CD4-positive, alpha-beta memory T cell (primary cell): ENCODE measurements around the gene RWDD3. TPM values are rescaled to one million over a fixed set of nuclear protein-coding genes. Genes with fewer than 3 reads are reported as not detected.
A peak's percentile ranks its signal among the peaks of the same experiment; 100 is the strongest.

ENCODE experiments used
- CTCF ChIA-PET: fragments of 350-600 bp; sonication (Branson Sonifier 250); formaldehyde crosslinking; loops from one replicate; lab custom pipeline; 2021; ENCODE audit warnings: inconsistent platforms; ENCODE audit not compliant: partially characterized antibody; lab: Charles Lee
- POLR2A ChIA-PET: fragments of 350-600 bp; sonication (Branson Sonifier 250); formaldehyde crosslinking; loops from one replicate; lab custom pipeline; 2021; ENCODE audit not compliant: partially characterized antibody; lab: Charles Lee
- DNase-seq, 5 donors: peaks; one replicate each; pipeline versions ENCODE4 v3.0.0 to v3.0.0-alpha.2; 2020 to 2022; ENCODE audit warnings: mixed read lengths in 1 of 5
- H3K27ac ChIP-seq: one replicate; pipeline ENCODE4 v1.7.0; 2013; ENCODE audit warnings: low read depth, low read length
- H3K27me3 ChIP-seq: 2 replicates; pipeline ENCODE4 v1.7.0; 2013; ENCODE audit warnings: mild to moderate bottlenecking, low read length, moderate library complexity; ENCODE audit not compliant: insufficient read depth
- H3K36me3 ChIP-seq: 2 replicates; pipeline ENCODE4 v1.7.0; 2013; ENCODE audit warnings: mild to moderate bottlenecking, low read length, moderate library complexity; ENCODE audit not compliant: insufficient read depth
- H3K4me1 ChIP-seq: 2 replicates; pipeline ENCODE4 v1.7.0; 2013; ENCODE audit warnings: mild to moderate bottlenecking, low read length, moderate library complexity; ENCODE audit not compliant: insufficient read depth
- H3K4me3 ChIP-seq, 2 donors: one replicate each; pipeline ENCODE4 v1.7.0; 2013; ENCODE audit warnings: low read length in 2 of 2, mild to moderate bottlenecking in 1 of 2
- H3K9me3 ChIP-seq, 2 donors: one replicate each; pipeline ENCODE4 v1.7.0; 2013; ENCODE audit warnings: low read length in 2 of 2, control low read depth in 1 of 2; ENCODE audit not compliant: control insufficient read depth in 1 of 2
- H3K27ac Mint-ChIP-seq, 7 donors: one replicate each; pipeline ENCODE4 v1.8.0; 2020 to 2021; ENCODE audit warnings: mixed read lengths in 7 of 7, mild to moderate bottlenecking in 6 of 7, inconsistent platforms in 3 of 7, moderate library complexity in 3 of 7
- H3K27me3 Mint-ChIP-seq, 2 donors: one replicate each; pipeline ENCODE4 v1.8.0; 2020 to 2021; ENCODE audit warnings: mixed read lengths in 2 of 2
- H3K36me3 Mint-ChIP-seq, 2 donors: one replicate each; pipeline ENCODE4 v1.8.0; 2020 to 2021; ENCODE audit warnings: mixed read lengths in 2 of 2, inconsistent platforms in 1 of 2, mild to moderate bottlenecking in 1 of 2
- H3K4me1 Mint-ChIP-seq, 4 donors: one replicate each; pipeline ENCODE4 v1.8.0; 2020 to 2021; ENCODE audit warnings: mixed read lengths in 4 of 4, mild to moderate bottlenecking in 1 of 4
- H3K4me3 Mint-ChIP-seq, 8 donors: one replicate each; pipeline ENCODE4 v1.8.0; 2020 to 2021; ENCODE audit warnings: mixed read lengths in 8 of 8, mild to moderate bottlenecking in 7 of 8, moderate library complexity in 6 of 8, inconsistent platforms in 3 of 8
- H3K9me3 Mint-ChIP-seq, 8 donors: one replicate each; pipeline ENCODE4 v1.8.0; 2020 to 2021; ENCODE audit warnings: mixed read lengths in 8 of 8, mild to moderate bottlenecking in 5 of 8, inconsistent platforms in 3 of 8, moderate library complexity in 1 of 8
- intact Hi-C: fragments of 100-400 bp; cut with micrococcal nuclease; formaldehyde crosslinking; loops from one replicate; pipeline ENCODE4 v1.15.1; 2023
- polyA plus RNA-seq, 2 donors: library from polyadenylated mRNA; unstranded; fragments of 300-500 nt; fragmentation: Illumina TruSeq; gene quantifications; one replicate each; pipeline ENCODE4 v1.2.3, GENCODE V29; 2021
- total RNA-seq, 2 experiments: library from RNA; stranded (reverse); gene quantifications; one replicate each; pipeline ENCODE4 v1.2.3, GENCODE V29; 2021

The RWDD3 gene
- total and polyA plus RNA-seq, 4 experiments from 2014 or later = 22.5 to 61.2 (median 28.4) TPM

DNA sequence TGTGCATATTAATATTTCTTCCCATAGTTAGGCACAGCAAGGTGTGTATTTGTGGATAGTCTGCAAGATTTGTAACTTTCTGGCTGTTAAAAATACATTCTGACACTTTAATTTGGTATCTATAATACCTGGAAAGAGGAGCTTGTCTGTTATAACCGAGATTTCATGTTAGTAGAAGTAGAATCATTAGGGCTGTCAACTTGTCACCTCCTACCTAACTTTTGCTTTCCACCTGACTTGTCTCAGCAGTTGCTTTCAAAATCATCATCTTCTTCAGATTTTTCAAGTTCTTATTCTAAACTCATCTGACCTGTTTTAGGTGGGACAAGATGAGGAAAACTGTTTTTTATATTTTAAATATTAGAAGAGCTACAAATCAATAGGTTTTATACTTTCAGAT is 11.0 kb downstream of the RWDD3 start:
- Mint-ChIP-seq H3K27me3 (no peaks in the 10 kb centered on the region), H3K9me3 (peaks cover 0 to 12% (median 3%) of the 10 kb centered on the region in 8 donors), H3K4me3 (no peak overlapping the region), H3K36me3 (peaks cover 52 to 65% of the 10 kb centered on the region in 2 donors), H3K27ac (no peak overlapping the region), H3K4me1 (peaks cover 8 to 33% (median 23%) of the 10 kb centered on the region in 4 donors)
- Histone ChIP-seq H3K4me3 (no peak overlapping the region), H3K36me3 (peaks cover 19% of the 10 kb centered on the region), H3K27me3 (no peaks in the 10 kb centered on the region), H3K9me3 (no peaks in the 10 kb centered on the region), H3K27ac (no peak overlapping the region), H3K4me1 (no peaks in the 10 kb centered on the region)
- intact Hi-C loops = no loop called here
- CTCF ChIA-PET = interaction anchor here (0.8 to 3.0 kb wide), 2 partner anchors 10 to 12 kb away, joined by 3 to 24 read pairs; partner anchors contain the start of gene RWDD3
- POLR2A ChIA-PET = interaction anchor here (0.8 kb wide), 1 partner anchor 11 kb away, joined by 3 read pairs; the partner anchor contains the start of gene RWDD3
- DNase-seq = no peak

DNA sequence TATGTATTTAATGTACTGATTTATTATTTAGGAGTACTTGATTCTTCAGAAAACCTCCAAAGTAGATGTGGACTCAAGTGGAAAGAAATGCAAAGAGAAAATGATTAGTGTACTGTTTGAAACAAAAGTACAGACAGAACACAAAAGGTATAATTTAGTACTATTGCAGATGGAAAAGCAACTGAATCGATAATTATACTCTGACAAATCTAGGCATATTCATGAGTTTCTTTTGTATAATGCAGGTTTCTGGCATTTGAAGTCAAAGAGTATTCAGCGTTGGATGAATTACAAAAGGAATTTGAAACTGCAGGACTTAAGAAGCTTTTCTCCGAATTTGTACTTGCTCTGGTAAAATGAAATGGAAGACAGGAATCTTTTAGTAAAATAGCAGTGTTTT is 12.5 kb downstream of the RWDD3 start:
- Mint-ChIP-seq H3K27ac (peak overlapping the region in 1 of 7 donors; percentile 54), H3K27me3 (no peaks in the 10 kb centered on the region), H3K4me3 (no peak overlapping the region), H3K4me1 (peaks cover 8 to 20% (median 17%) of the 10 kb centered on the region in 4 donors), H3K9me3 (peaks cover 0 to 6% (median under 1%) of the 10 kb centered on the region in 8 donors), H3K36me3 (peaks cover 39 to 54% of the 10 kb centered on the region in 2 donors)
- no peaks in the 10 kb centered on the region for H3K4me1 ChIP-seq
- CTCF ChIA-PET = no interaction called here
- no peaks in the 10 kb centered on the region for H3K9me3 ChIP-seq
- intact Hi-C loops = no loop called here
- no peak overlapping the region for H3K4me3 ChIP-seq
- H3K27me3 ChIP-seq = no peaks in the 10 kb centered on the region
- H3K27ac ChIP-seq = no peak overlapping the region
- POLR2A ChIA-PET = no interaction called here
- H3K36me3 ChIP-seq = peaks cover 13% of the 10 kb centered on the region
- no peak for DNase-seq

DNA sequence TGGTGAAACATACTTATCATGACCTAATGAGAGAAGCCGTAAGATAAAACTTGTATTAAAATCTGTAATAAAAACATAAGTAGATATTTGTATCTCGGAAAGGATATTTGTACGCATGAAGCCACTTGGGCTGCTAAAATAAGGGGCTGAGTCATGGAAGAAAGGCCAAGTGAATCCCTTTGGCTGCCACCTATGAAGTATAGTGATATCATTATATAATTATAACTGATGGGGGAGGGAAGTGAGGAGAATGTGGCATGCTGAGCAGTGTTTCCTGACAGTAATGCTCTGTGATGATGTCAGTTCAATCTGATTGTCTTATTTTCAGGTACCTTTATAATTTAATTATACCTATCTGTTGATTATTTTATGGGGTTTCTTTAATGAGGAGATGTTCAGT is 13.6 kb downstream of the RWDD3 start:
- intact Hi-C loops = no loop called here
- no peak for DNase-seq
- Histone ChIP-seq H3K4me1 (no peaks in the 10 kb centered on the region), H3K27ac (no peak overlapping the region), H3K9me3 (no peaks in the 10 kb centered on the region), H3K27me3 (no peaks in the 10 kb centered on the region), H3K4me3 (no peak overlapping the region), H3K36me3 (peaks cover 7% of the 10 kb centered on the region)
- ChIA-PET CTCF (no interaction called here), POLR2A (no interaction called here)
- H3K27ac Mint-ChIP-seq = peak overlapping the region in 1 of 7 donors; percentile 42
- peaks cover 7 to 17% (median 15%) of the 10 kb centered on the region in 4 donors for H3K4me1 Mint-ChIP-seq
- H3K36me3 Mint-ChIP-seq = peaks cover 40 to 58% of the 10 kb centered on the region in 2 donors
- no peaks in the 10 kb centered on the region for H3K27me3 Mint-ChIP-seq
- H3K4me3 Mint-ChIP-seq = no peak overlapping the region
- peaks cover 0 to 4% (median 0%) of the 10 kb centered on the region in 8 donors for H3K9me3 Mint-ChIP-seq

DNA sequence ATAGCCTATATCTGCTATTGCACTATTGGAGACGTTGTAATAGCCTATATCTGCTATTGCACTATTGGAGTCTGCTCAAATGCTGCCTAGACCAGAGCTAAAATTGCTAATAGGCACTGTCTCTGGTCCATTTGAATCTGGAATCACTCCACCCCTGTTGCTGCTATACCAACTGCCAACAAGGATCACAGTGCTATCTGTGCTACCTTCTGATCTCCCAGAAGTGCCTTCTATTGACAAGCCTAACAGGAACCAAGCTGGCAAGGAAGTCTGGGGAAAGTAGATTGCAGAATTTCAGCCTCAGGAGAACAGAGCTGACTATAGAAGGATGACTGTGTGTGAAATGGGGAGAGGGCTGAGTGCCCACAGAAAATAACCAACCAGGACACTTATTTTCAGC is 15.9 kb downstream of the RWDD3 start:
- no peak for DNase-seq
- Histone ChIP-seq H3K4me1 (no peaks in the 10 kb centered on the region), H3K27ac (no peak overlapping the region), H3K36me3 (peaks cover 7% of the 10 kb centered on the region), H3K27me3 (no peaks in the 10 kb centered on the region), H3K4me3 (no peak overlapping the region), H3K9me3 (no peaks in the 10 kb centered on the region)
- CTCF ChIA-PET = interaction anchor here (2.7 kb wide), 1 partner anchor 16 kb away, joined by 7 read pairs; the partner anchor contains the start of gene RWDD3
- Mint-ChIP-seq H3K4me1 (peaks cover 0 to 2% (median under 1%) of the 10 kb centered on the region in 4 donors), H3K9me3 (peaks cover 0 to 11% (median 0%) of the 10 kb centered on the region in 8 donors), H3K4me3 (no peak overlapping the region), H3K27me3 (no peaks in the 10 kb centered on the region), H3K36me3 (peaks cover 41 to 42% of the 10 kb centered on the region in 2 donors), H3K27ac (peak overlapping the region in 1 of 7 donors; percentile 18)
- POLR2A ChIA-PET = no interaction called here
- intact Hi-C loops = no loop called here

DNA sequence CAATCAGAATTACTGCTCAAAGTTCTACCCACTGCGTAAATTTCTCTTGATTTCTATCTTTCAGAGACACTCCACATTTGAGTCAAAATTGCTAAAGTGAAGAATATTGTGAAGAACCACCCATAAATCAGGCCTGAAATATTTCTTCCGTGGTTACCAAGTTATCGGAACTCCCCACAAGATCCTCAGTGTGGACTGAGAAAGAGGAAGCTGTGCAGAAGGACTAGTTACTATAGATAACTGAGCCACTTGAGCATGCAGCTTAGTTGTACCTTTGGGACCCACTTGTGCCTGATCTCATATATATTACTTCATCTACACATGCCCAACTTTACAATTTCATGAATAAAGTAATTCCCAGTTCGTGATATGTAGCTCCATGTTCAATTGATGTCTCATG is 18.4 kb downstream of the RWDD3 start:
- intact Hi-C loops = no loop called here
- no peak for DNase-seq
- Histone ChIP-seq H3K27me3 (no peaks in the 10 kb centered on the region), H3K4me1 (no peaks in the 10 kb centered on the region), H3K36me3 (no peaks in the 10 kb centered on the region), H3K9me3 (no peaks in the 10 kb centered on the region), H3K4me3 (no peak overlapping the region), H3K27ac (no peak overlapping the region)
- ChIA-PET CTCF (interaction anchor here (1.1 to 1.5 kb wide), 2 partner anchors 9 to 18 kb away, joined by 4 to 6 read pairs; partner anchors contain the start of gene RWDD3), POLR2A (no interaction called here)
- Mint-ChIP-seq H3K36me3 (peaks cover 31 to 38% of the 10 kb centered on the region in 2 donors), H3K4me1 (peaks cover 0 to 1% (median 0%) of the 10 kb centered on the region in 4 donors), H3K27me3 (no peaks in the 10 kb centered on the region), H3K9me3 (peaks cover 0 to 11% (median 0%) of the 10 kb centered on the region in 8 donors), H3K4me3 (no peak overlapping the region), H3K27ac (no peak overlapping the region)

DNA sequence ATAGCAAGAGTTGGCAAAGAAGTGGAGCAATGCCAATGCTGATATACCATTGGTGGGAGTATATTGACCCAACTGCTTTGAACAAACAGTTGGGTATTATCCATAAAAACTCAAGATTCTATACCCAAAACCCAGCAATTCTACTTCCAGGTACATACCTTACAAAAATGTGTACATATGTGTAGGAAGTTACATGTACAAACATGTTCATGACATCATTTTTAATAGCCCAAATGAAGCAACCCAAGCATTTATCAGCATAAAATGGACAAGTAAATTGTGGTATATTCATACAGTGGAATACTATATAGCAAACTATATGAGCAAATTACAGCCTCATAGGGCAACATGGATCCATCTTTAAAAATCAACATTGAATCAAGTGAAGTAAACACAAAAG is 20.9 kb downstream of the RWDD3 start:
- Histone ChIP-seq H3K36me3 (no peaks in the 10 kb centered on the region), H3K4me3 (no peak overlapping the region), H3K27ac (no peak overlapping the region), H3K9me3 (no peaks in the 10 kb centered on the region), H3K27me3 (no peaks in the 10 kb centered on the region), H3K4me1 (no peaks in the 10 kb centered on the region)
- DNase-seq = no peak
- H3K27ac Mint-ChIP-seq = no peak overlapping the region
- H3K4me3 Mint-ChIP-seq = no peak overlapping the region
- H3K27me3 Mint-ChIP-seq = no peaks in the 10 kb centered on the region
- intact Hi-C loops = no loop called here
- peaks cover 16 to 25% of the 10 kb centered on the region in 2 donors for H3K36me3 Mint-ChIP-seq
- ChIA-PET POLR2A (no interaction called here), CTCF (no interaction called here)
- no peaks in the 10 kb centered on the region for H3K4me1 Mint-ChIP-seq
- peaks cover 0 to 11% (median 0%) of the 10 kb centered on the region in 8 donors for H3K9me3 Mint-ChIP-seq

DNA sequence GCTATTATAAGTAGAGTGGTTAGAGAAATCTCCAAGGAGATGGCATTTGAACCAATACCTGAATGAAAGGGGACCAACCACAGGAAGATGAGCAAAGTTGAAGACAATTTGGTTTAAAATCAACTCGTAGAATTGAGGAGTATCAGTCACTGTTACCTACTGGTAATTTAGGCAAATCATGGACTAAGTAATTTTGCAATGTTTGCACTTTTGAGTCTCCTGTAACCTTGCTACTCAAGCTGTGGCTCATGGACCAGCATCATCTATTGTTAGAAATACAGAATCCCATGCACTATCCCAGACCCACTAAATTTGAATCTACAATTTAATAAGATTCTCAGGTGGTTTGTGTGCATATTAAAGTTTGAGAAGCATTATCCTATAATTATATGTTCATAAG is 21.8 kb downstream of the RWDD3 start:
- no peak overlapping the region for H3K4me3 Mint-ChIP-seq
- POLR2A ChIA-PET = no interaction called here
- CTCF ChIA-PET = no interaction called here

More for the DNA sequence above, 21.8 kb downstream of the RWDD3 start:
- H3K27ac ChIP-seq = no peak overlapping the region
- H3K27me3 ChIP-seq = no peaks in the 10 kb centered on the region
- no peak overlapping the region for H3K4me3 ChIP-seq
- intact Hi-C loops = no loop called here
- H3K9me3 Mint-ChIP-seq = peaks cover 0 to 11% (median 0%) of the 10 kb centered on the region in 8 donors
- H3K9me3 ChIP-seq = no peaks in the 10 kb centered on the region
- H3K4me1 Mint-ChIP-seq = no peaks in the 10 kb centered on the region
- no peaks in the 10 kb centered on the region for H3K27me3 Mint-ChIP-seq
- H3K36me3 Mint-ChIP-seq = peaks cover 16 to 25% of the 10 kb centered on the region in 2 donors
- no peaks in the 10 kb centered on the region for H3K4me1 ChIP-seq
- DNase-seq = no peak
- no peak overlapping the region for H3K27ac Mint-ChIP-seq
- no peaks in the 10 kb centered on the region for H3K36me3 ChIP-seq
